IPS-NIHi7 (cell line): ENCODE measurements around the gene FOXL1.

Experiments
- DNase-seq: peaks from one replicate; pipeline ENCODE4 v3.0.0; 2012; ENCODE audit warnings: mixed read lengths; ENCODE audit errors: extremely low spot score

Gene FOXL1

DNA sequence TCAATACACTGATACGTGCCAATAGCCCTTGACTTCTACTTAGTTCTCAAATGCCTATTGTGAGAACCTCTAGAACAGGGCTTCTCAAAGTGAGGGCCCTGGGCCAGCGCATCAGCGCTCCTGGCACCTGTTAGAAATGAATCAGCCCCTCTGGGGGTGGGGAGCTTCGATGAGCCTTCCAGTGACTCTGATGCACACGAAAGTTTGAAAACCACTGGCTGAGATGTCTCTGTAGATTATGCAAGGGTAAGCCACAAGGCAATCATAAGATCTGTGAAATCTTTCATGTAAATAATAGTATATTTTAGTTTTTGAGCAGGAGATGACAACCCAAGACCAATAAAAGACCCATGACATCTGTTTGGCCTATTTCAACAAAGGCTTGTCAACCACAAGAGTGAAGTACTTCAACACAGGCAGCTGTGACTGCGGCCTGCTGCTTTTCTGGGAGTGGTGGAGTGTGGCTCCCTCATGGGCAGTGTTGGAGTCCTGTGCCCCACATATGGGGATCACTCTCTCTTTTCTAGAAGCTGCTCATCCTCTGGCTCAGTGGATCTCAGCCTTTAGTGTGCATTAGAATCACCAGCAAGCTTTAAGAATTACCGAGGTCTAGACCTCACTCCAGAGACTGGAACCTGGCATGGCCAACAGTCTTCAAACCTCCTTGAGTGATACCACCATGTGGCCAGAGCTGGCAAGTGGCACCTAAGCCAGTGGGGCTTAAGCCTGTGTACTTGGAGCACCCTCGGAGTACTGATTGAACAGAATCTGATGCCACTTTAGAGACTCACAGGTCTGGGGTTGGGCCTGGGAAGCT, 29.1 kb upstream of the FOXL1 start:
- no peak for DNase-seq

DNA sequence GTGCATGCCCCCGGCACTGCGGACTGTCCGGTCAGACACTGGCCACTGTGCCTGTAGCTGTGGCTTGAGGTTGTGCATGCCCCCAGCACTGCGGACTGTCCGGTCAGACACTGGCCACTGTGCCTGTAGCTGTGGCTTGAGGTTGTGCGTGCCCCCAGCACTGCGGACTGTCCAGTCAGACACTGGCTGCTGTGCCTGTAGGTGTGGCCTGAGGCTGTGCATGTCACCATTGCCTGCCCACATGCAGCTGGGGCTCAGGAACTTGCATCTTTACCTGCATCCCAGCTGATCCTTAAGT, 28.5 kb upstream of the FOXL1 start:
- DNase-seq = no peak

DNA sequence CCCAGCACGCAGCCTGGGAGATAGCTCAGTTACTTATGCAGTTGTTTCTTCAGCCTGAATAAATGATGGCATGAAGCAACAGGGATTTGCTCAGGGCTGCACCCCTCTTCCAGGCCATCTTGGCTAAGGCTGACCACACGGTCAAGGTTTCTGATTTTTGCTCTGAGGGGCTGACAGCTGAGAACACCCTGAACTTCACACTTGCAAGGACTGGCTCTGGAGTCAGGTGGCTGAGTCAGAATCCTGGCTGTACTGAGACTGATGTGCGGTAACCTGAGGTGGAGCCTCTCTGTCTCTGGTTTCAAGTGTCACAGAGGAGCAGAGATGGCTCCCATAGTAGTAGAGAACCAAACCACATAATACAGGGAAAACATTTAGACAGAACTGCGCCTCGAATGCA, 28.1 kb upstream of the FOXL1 start:
- DNase-seq = no peak

DNA sequence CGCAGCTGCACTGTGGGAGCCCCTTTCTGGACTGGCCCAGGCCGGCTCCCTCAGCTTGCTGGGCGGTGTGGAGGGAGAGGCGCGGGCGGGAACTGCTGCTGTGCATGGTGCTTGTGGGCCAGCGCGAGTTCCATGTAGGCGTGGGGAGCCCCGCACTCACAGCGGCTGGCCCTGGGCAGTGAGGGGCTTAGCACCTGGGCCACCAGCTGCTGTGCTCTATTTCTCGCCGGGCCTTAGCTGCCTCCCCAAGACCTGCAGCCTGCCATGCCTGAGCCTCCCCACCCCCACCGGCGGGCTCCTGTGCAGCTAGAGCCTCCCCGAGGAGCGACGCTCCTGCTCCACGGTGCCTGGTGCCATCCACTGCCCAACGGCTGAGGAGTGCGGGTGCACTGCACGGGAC, 25.0 kb upstream of the FOXL1 start:
- DNase-seq = no peak

DNA sequence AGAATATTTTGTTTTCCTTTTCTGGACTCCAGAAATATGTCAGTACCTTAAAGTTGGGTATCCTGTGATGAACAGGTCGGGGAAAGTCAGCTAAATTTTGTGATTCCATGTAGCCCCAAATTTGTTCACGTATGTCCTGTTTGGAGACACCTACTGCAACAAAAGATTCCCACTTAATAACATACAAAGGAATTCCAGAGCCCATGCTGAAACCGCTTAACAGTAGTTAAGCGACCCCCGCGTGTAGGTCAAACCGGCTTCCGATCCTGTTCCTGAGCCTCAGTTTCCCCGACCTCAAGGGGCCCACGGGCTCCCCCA, 23.8 kb upstream of the FOXL1 start:
- no peak for DNase-seq

DNA sequence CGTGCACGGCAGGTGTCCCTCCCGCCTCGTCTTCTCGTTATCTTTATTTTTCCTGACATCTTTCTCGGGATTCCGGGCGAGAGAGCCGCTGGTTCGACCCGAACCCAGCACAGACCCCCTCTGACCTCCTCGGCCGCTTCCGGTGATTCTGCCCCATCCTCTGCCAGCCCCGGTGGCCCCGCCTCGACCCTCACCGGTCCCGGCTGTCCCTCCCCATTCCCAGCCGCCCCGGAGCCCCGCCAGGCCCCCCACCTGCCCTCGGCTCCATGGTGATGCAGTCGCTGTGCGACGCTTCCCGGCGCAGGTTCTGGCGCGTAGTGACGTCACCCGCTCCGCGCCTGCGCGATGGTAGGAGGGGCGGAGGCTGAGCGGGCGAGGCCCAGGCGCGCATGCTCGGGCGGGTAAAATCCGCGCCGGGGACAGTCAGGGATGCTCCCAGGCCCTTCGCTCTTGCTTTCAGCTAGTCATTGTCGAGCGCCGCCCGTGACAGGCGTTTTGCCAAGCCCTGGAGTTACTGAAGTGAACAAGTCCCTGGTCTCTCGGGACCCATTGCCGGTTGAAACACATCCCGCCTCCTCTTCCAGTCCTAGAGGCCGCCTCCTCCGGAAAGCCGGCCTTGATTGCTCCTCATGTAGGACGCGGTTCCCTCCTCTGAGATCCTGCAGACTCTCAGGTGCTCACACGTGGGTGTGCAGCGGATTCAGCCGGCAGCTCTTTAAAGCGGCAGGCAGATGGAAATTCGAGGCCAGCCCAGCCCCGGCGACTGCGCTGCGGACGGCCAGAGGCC, 23.2 kb upstream of the FOXL1 start, which contains the start of gene MTHFSD:
Gene MTHFSD (minus strand): TSS at position 319 of the 787 bp plus-strand sequence. CDS start 51 bp downstream, at position 268.
- DNase-seq = peak; percentile 97

DNA sequence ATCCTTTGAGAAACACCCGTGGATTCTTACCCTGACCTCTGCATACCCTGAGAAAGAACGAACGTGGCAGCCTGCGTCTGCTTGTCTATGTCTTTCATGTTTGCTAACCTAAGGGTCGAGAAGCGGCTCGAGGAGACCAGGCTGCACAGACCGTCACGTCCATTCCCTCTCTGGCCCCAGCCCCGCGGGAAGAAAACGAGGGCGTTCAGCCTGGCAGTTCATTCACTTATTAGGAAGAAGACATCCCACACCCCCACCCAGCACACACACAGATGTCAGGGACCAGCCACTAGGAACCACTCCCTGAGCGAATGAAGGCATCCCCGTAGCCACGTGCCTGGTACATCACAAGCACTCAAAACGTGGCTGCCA, 22.7 kb upstream of the FOXL1 start:
- DNase-seq = no peak

DNA sequence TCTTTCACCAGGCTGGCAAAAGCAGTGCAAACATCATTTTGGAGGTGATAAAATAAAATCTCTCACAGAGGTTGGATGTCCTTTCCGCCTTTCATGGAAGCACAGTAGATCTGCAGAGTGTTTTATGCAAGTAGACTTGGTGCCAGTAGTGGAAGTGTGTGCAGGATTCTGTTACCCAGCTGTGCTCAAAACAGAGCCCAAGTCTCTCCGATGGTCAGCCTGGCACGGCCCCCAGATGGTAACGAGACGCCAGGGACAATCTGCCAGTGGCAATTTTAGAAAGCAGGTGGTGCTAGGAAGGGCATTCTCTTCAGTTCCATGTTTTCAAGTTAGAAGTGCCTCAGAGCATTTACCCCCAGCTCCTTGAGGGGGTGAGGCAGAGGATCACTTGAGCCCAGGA, 21.8 kb upstream of the FOXL1 start:
- DNase-seq = no peak

DNA sequence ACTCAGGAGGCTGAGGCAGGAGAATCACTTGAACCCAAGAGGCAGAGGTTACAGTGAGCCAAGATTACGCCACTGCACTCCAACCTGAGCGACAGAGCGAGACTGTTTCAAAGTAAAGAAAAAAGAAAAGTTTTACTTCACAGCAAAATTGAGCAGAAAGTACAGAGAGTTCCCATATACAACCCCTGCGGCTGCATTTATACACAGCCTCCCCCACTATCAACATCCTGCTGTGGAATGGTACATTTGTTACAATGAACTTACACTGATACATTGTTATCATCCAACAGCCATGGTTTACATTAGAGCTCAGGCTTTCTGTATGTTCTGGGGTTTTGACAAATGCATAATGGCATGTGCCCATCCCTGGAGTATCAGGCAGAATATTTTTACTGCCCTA, 20.8 kb upstream of the FOXL1 start:
- no peak for DNase-seq

DNA sequence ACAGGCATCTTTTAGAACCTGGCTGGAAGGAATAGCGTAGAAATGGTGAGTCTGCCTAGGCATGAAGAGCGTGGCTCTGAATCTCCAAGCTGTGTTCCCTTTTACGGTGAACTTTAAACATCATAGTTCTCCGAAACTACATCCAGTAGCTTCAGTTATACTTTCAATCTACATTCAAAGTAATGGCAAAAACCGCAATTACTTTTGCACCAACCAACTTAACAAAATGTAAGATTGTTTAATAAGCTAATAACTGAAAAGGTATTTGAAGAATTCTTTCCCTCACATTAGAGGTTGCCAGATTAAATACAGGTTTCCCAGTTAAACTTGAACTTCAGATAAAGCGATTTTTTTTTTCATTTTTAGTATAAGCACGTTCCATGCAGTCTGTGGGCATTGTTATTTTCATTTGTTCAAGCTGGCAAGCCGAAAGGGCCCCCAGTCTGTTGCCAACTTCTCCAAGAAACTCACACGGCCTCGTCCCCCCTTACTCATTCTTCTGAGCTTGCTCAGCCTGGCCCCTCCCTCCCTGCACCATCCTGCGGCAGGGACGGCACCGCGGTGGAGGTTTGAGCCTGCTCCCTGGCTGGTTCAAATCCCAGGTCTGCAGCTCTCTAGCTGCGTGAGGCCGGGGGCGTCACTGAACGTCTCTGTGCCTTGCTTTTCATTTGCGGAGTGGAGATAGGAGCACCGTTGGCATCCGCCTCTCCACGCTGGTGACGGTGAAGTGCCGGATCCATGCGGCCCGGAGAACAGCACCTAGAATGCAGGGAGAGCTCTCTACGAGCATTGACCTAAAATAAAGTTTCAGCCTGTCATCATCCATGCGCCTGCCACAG, 19.8 kb upstream of the FOXL1 start:
- no peak for DNase-seq

DNA sequence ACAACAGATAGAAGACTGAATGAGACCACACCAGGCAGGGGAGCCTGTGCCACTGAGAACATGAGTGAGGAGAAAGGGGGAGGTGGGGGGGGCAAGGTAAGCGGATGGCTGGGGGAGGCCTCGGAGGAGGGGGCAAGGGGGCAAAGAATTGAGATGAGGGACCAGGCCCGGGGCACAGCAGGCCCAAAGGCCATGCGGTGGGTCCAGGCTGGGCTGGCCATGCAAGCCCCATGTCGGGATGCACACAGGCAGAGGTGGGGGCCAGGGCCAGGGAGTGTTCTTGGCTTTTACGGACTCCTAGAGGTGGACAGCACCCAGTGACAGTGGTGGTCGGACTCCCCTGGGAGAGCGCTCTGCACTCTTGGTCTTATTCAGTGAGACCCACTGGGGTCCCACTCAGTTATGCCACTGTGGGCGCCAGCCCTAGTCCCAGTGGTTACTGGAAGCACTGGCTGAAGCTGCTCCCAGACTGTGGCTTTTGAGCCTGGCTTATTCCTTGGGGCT, 18.5 kb upstream of the FOXL1 start:
- DNase-seq = no peak

DNA sequence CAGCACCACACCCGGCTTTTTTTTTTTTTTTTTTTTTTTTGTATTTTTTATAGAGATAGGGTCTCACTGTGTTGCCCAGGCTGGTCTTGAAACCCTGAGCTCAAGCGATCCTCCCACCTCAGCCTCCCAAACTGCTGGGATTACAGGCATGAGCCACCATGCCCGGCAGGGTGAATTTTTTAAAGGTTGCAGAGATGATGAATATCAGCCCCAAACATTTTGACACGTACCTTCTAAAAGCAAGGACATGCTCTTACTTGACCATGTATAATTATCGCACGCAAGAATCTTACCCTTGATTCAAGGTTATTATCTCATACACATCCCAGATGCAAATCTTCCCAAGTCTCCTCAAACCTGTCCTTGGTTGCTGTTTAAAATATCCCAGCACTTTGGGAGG, 16.0 kb upstream of the FOXL1 start:
- no peak for DNase-seq

DNA sequence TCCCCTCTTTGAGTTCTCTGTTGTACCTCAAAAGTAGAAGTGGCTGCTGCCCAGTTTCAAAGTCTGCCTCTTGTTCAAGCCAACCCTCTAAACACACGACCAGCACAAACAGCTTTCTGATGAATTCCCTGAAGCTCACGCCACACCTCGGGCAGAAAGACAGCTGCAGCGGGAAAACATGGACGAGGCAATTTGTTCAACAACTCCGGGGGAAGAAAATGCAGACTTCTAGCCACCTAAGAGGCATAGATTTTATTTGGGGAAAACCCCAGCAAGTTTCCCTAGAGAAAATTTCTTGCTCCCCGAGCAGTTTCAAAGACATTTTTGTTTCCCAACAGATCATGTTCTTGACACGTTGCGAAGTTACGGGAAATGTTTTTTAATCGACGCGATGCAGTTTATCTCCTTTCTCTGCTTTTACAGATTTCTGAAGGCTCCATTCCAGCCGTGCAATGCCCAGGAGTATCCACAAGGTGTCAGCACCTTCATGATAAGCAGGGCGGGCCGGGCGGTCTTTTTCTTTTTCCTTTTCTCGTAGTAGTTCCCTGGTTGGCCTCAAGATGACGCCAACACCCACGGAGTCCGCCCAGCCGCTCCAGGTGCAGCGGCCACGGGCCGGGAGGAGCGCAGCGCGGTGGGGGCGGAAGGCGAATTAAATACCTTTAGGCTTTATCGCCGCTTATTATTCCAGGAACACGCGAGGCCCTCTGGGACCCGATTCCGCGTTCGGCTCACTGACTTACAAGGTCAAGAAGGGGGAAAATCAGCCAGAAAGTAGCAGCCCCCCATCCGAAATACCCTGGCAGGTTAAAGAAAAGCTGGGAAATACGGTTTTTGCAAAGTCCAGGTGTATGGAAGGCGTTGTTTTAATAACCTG, 14.6 kb upstream of the FOXL1 start:
- DNase-seq = peak; percentile 75

DNA sequence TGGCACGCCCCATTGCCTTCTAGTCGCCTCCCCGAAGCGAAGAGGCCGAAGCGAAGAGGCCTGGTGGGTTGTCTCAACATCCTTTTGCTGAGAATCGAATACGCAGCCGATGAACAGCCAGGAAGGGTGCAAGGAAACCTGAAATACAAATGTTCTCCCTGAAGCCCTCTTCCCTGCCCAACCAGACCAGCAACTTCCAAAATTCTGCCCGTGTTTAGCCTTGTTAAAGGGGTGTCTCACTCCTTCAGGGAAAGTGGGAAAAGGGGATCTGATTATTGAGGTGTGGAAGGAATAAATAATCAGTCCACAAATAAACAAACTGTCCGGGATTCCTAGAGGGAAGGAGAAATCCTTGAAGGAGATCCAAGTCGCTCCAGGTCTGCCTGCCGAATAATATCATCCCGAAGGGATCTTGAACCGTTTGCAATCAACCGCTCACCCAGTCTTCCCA, 13.1 kb upstream of the FOXL1 start:
- no peak for DNase-seq

DNA sequence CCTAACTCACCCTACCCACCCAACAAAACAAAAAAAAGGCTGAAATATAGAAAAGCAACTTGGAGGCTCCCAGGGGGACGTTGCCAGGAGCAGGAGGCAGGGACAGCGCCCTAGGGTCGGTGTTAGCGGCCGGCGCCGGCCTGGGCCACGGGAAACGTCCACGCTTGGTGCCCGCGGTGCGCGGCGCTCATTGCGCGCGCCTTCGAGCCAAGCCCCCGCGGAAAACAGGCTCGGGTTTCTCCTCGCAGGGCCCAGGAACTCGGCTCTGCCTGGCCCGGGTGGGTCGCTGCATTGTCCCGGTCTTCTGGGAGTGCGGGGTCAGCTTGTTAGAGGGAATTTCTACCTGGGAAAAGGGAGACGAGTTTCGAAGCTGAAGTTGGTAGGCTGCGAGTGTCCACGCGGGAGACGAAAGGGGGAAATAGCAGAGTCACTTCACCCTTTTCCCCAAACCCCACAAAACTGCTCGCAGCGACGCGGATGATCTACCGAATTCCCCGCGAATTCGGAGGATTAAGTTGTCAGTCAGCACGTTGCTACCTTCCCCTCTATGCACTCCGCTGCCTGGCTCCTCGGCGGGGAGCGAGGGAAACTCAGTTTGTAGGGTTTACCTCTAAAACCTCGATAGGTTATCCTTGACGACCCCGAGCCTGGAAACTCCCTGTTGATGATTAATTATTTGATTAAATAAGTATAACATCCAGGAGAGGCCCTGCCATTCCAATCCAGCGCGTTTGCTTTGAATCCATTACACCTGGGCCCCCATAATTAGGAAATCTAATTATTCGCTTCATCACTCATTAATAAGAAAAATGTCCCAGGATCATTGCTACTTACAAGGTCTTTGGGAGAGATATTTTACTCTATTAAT, 12.5 kb upstream of the FOXL1 start:
- DNase-seq = no peak

DNA sequence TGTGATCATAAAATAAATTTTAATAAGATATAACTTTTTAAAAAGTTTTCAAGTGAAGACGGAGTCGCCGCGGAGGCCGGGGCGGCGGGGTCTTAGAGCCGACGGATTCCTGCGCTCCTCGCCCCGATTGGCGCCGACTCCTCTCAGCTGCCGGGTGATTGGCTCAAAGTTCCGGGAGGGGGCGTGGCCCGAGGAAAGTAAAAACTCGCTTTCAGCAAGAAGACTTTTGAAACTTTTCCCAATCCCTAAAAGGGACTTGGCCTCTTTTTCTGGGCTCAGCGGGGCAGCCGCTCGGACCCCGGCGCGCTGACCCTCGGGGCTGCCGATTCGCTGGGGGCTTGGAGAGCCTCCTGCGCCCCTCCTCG, 11.8 kb upstream of the FOXL1 start, which contains the start of gene FOXC2:
Gene FOXC2 (plus strand): TSS at position 229 of the 365 bp plus-strand sequence. CDS start 507 bp downstream, outside the sequence.
- peak; percentile 86 for DNase-seq

DNA sequence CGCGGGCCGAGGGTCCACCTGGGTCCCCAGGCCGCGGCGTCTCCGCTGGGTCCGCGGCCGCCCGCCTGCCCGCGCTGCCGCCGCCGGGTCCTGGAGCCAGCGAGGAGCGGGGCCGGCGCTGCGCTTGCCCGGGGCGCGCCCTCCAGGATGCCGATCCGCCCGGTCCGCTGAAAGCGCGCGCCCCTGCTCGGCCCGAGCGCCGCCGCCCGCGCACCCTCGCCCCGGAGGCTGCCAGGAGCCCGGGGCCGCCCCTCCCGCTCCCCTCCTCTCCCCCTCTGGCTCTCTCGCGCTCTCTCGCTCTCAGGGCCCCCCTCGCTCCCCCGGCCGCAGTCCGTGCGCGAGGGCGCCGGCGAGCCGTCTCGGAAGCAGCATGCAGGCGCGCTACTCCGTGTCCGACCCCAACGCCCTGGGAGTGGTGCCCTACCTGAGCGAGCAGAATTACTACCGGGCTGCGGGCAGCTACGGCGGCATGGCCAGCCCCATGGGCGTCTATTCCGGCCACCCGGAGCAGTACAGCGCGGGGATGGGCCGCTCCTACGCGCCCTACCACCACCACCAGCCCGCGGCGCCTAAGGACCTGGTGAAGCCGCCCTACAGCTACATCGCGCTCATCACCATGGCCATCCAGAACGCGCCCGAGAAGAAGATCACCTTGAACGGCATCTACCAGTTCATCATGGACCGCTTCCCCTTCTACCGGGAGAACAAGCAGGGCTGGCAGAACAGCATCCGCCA, 11.2 kb upstream of the FOXL1 start:
- DNase-seq = no peak

DNA sequence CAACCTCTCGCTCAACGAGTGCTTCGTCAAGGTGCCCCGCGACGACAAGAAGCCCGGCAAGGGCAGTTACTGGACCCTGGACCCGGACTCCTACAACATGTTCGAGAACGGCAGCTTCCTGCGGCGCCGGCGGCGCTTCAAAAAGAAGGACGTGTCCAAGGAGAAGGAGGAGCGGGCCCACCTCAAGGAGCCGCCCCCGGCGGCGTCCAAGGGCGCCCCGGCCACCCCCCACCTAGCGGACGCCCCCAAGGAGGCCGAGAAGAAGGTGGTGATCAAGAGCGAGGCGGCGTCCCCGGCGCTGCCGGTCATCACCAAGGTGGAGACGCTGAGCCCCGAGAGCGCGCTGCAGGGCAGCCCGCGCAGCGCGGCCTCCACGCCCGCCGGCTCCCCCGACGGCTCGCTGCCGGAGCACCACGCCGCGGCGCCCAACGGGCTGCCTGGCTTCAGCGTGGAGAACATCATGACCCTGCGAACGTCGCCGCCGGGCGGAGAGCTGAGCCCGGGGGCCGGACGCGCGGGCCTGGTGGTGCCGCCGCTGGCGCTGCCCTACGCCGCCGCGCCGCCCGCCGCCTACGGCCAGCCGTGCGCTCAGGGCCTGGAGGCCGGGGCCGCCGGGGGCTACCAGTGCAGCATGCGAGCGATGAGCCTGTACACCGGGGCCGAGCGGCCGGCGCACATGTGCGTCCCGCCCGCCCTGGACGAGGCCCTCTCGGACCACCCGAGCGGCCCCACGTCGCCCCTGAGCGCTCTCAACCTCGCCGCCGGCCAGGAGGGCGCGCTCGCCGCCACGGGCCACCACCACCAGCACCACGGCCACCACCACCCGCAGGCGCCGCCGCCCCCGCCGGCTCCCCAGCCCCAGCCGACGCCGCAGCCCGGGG, 10.4 kb upstream of the FOXL1 start:
- DNase-seq = peak; percentile 30
